HepG2 (cell line): ENCODE results near the gene PDZD7.

Experiments
- ASH2L ChIP-seq: fragments of 300-600, 200-600 bp; sonication (generic); IDR thresholded peaks from 2 replicates; pipeline ENCODE4 v1.7.0; 2017; ENCODE audit warnings: low read depth, mild to moderate bottlenecking, moderate library complexity, mixed read lengths, low read length; ENCODE audit not compliant: insufficient read length
- POLR2A ChIP-seq, 2 experiments: IDR thresholded peaks; 2 replicates each; pipeline ENCODE4 v1.6.1; 2011; ENCODE audit warnings: low read depth in 2 of 2, low read length in 2 of 2, mild to moderate bottlenecking in 1 of 2, moderate library complexity in 1 of 2; ENCODE audit not compliant: insufficient read depth in 1 of 2
- TRIM24 ChIP-seq: sonication (generic); formaldehyde crosslinking; IDR thresholded peaks from 2 replicates; pipeline ENCODE4 v1.8.0; 2022; ENCODE audit warnings: mild to moderate bottlenecking, missing genetic modification reagents
- ZNF549 ChIP-seq: sonication (generic); formaldehyde crosslinking; IDR thresholded peaks from 2 replicates; pipeline ENCODE4 v1.5.0; 2020; ENCODE audit warnings: missing genetic modification reagents
- TF ChIP-seq, protein P1 (sequence below): sonication (generic); formaldehyde crosslinking; IDR thresholded peaks from 2 replicates; pipeline ENCODE4 v1.5.0; 2020; ENCODE audit warnings: mild to moderate bottlenecking, missing genetic modification reagents, moderate library complexity

DNA sequence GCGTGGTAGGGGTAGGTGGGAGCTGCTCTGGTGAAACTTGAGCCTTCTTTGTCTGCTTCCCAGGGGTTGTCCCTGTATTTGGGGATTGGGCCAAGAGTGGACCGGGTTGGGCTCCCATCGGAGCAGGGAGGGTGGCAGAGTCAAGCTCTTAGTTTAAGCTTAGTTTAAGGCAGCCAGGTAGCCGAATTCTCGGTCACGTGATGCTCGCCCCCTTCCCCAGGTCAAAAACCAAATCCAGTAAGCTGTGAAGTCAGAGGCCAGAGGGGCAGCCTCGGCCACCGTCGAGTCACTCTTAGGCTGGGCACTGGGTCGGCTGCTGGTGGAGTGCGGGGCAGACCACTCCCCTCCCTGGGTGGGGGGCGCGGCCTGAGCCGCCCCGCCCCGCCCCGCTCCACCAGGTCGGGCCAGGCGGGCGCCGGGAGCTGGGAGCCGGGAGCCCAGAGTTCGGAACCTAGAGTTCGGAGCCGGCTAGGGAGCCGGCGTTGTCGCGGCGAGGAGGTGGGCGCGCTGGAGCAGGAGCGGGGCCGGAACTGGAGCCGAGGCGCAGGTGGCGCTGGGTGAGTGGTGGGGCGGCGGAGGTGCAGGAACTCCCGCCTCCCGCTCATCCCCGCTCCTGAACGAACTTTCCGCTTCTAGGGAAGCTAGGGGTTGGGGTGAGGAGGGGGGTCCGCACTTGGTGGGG is 34.1 kb downstream of the PDZD7 start:
- TF ChIP-seq POLR2A (IDR thresholded peaks at IDR 0.05; ENCODE audit: insufficient read depth in 1 of 2, low read depth in 2 of 2, low read length in 2 of 2) (no peak), ASH2L (no peak), ZNF549 (CRISPR knock-in tag) (no peak), TRIM24 (no peak)
- TF ChIP-seq, protein P1, sequence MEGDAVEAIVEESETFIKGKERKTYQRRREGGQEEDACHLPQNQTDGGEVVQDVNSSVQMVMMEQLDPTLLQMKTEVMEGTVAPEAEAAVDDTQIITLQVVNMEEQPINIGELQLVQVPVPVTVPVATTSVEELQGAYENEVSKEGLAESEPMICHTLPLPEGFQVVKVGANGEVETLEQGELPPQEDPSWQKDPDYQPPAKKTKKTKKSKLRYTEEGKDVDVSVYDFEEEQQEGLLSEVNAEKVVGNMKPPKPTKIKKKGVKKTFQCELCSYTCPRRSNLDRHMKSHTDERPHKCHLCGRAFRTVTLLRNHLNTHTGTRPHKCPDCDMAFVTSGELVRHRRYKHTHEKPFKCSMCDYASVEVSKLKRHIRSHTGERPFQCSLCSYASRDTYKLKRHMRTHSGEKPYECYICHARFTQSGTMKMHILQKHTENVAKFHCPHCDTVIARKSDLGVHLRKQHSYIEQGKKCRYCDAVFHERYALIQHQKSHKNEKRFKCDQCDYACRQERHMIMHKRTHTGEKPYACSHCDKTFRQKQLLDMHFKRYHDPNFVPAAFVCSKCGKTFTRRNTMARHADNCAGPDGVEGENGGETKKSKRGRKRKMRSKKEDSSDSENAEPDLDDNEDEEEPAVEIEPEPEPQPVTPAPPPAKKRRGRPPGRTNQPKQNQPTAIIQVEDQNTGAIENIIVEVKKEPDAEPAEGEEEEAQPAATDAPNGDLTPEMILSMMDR (CRISPR knock-in tag), result no peak; the same call in 1 of the 2 replicates
